ENCODE results near the gene CFTR.

CFTR gene

GRCh38 chr7:117600911-117601310 is 121.1 kb downstream of the CFTR start:
- no peaks in the 10 kb centered on the region for H3K4me1 ChIP-seq (ENCODE audit: insufficient read depth, low read length, severe bottlenecking)
- H3K36me3 ChIP-seq (ENCODE audit: insufficient read depth, low read length) = no peaks in the 10 kb centered on the region
- no peaks in the 10 kb centered on the region for H3K27me3 ChIP-seq (ENCODE audit: insufficient read depth, low read length)
- H3K27ac ChIP-seq (ENCODE audit: low read depth, low read length, poor library complexity, severe bottlenecking) = no peak overlapping the region
- H3F3A ChIP-seq (ENCODE audit: insufficient read depth, low read length) = no peaks in the 10 kb centered on the region
- H3K9ac ChIP-seq (ENCODE audit: low read length) = no peak overlapping the region
- H3K4me3 ChIP-seq (ENCODE audit: low read depth, low read length, poor library complexity, severe bottlenecking) = no peak overlapping the region
- no peaks in the 10 kb centered on the region for H3K9me2 ChIP-seq (ENCODE audit: low read depth, low read length)
- TF ChIP-seq EZH2 (IDR thresholded peaks at IDR 0.05; ENCODE audit: borderline replicate concordance, low read length) (no peak), CTCF (IDR thresholded peaks at IDR 0.05; ENCODE audit: low read length) (no peak)
- H3K79me2 ChIP-seq (ENCODE audit: insufficient read depth, low read length) = no peaks in the 10 kb centered on the region
- no peak overlapping the region for H2AFZ ChIP-seq (ENCODE audit: low read length)
- no peaks in the 10 kb centered on the region for H3K9me3 ChIP-seq (ENCODE audit: low read length)
- H3K4me2 ChIP-seq (ENCODE audit: low read length) = no peak overlapping the region
- no peaks in the 10 kb centered on the region for H4K20me1 ChIP-seq (ENCODE audit: insufficient read depth, low read length)

- H3K27me3 ChIP-seq (ENCODE audit: insufficient read depth, low read length) = no peaks in the 10 kb centered on the region
- H3K9me2 ChIP-seq (ENCODE audit: low read depth, low read length) = no peaks in the 10 kb centered on the region
- no peak overlapping the region for H2AFZ ChIP-seq (ENCODE audit: low read length)
- H3F3A ChIP-seq (ENCODE audit: insufficient read depth, low read length) = no peaks in the 10 kb centered on the region
- no peak overlapping the region for H3K4me3 ChIP-seq (ENCODE audit: low read depth, low read length, poor library complexity, severe bottlenecking)
- no peaks in the 10 kb centered on the region for H3K9me3 ChIP-seq (ENCODE audit: low read length)
- H3K36me3 ChIP-seq (ENCODE audit: insufficient read depth, low read length) = no peaks in the 10 kb centered on the region
- H3K9ac ChIP-seq (ENCODE audit: low read length) = no peak overlapping the region
- H4K20me1 ChIP-seq (ENCODE audit: insufficient read depth, low read length) = no peaks in the 10 kb centered on the region
- H3K4me2 ChIP-seq (ENCODE audit: low read length) = no peak overlapping the region
- no peak for TF ChIP-seq CTCF (IDR thresholded peaks at IDR 0.05; ENCODE audit: low read length)
- no peak for TF ChIP-seq EZH2 (IDR thresholded peaks at IDR 0.05; ENCODE audit: borderline replicate concordance, low read length)
- no peaks in the 10 kb centered on the region for H3K79me2 ChIP-seq (ENCODE audit: insufficient read depth, low read length)
- H3K4me1 ChIP-seq (ENCODE audit: insufficient read depth, low read length, severe bottlenecking) = no peaks in the 10 kb centered on the region
- H3K27ac ChIP-seq (ENCODE audit: low read depth, low read length, poor library complexity, severe bottlenecking) = no peak overlapping the region
Observed at GRCh38 chr7:117603627-117604026, 123.8 kb downstream of the CFTR start.

GRCh38 chr7:117605712-117606111 is 125.9 kb downstream of the CFTR start:
- Histone ChIP-seq H3K36me3 (ENCODE audit: insufficient read depth, low read length) (no peaks in the 10 kb centered on the region), H3K9ac (ENCODE audit: low read length) (no peak overlapping the region), H4K20me1 (ENCODE audit: insufficient read depth, low read length) (no peaks in the 10 kb centered on the region), H3K27ac (ENCODE audit: low read depth, low read length, poor library complexity, severe bottlenecking) (no peak overlapping the region), H3K27me3 (ENCODE audit: insufficient read depth, low read length) (no peaks in the 10 kb centered on the region), H2AFZ (ENCODE audit: low read length) (no peak overlapping the region), H3K4me1 (ENCODE audit: insufficient read depth, low read length, severe bottlenecking) (no peaks in the 10 kb centered on the region), H3K4me2 (ENCODE audit: low read length) (no peak overlapping the region), H3K9me2 (ENCODE audit: low read depth, low read length) (no peaks in the 10 kb centered on the region), H3K79me2 (ENCODE audit: insufficient read depth, low read length) (no peaks in the 10 kb centered on the region), H3K4me3 (ENCODE audit: low read depth, low read length, poor library complexity, severe bottlenecking) (no peak overlapping the region), H3F3A (ENCODE audit: insufficient read depth, low read length) (no peaks in the 10 kb centered on the region), H3K9me3 (ENCODE audit: low read length) (no peaks in the 10 kb centered on the region)
- TF ChIP-seq EZH2 (IDR thresholded peaks at IDR 0.05; ENCODE audit: borderline replicate concordance, low read length) = no peak
- TF ChIP-seq CTCF (IDR thresholded peaks at IDR 0.05; ENCODE audit: low read length) = no peak

Measured in OCI-LY1 (cell line).